ENCODE results near the gene MICAL3.
"Not testable (repeated sequence)": the region's sequence is repeated elsewhere in the genome, so short reads cannot be mapped to it uniquely, and the experiment has no call there.

The MICAL3 gene

DNA sequence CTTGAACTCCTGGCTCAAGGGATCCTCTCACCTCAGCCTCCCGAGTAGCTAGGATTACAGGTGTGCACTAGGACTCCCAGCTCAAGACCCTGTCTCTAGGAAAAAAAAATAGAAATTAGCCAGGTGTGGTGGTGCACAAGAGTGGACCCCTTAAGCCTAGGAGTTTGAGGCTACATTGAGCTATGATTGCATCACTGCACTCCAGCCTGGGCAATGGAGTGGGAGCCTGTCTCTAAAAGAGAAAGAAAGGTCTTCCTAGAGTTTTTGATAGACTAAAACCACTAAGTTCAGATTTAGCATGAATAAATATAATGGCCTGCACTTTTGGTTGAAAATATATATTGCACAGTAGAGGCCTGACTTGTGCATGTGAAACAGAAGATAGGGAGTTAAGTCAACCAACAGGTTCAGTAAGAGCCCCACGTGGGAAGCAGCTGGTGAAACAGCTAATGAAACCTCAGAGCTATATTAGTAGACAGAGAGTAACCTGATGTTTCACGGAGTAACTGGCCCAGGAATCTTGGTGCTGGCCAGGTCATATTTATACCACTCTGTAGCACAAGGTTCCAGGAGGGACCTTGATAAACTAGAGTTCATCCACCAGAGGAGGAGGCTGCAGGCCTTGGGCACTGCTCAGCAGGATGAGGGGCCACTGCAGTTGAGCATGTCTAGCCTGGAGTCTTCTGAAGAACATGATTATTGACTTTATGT is 4.6 kb upstream of the MICAL3 start:
- DNase-seq = no peak

GRCh38 chr22:18025898-18026297 is 1.5 kb upstream of the MICAL3 start:
- DNase-seq = not testable (repeated sequence)

DNA sequence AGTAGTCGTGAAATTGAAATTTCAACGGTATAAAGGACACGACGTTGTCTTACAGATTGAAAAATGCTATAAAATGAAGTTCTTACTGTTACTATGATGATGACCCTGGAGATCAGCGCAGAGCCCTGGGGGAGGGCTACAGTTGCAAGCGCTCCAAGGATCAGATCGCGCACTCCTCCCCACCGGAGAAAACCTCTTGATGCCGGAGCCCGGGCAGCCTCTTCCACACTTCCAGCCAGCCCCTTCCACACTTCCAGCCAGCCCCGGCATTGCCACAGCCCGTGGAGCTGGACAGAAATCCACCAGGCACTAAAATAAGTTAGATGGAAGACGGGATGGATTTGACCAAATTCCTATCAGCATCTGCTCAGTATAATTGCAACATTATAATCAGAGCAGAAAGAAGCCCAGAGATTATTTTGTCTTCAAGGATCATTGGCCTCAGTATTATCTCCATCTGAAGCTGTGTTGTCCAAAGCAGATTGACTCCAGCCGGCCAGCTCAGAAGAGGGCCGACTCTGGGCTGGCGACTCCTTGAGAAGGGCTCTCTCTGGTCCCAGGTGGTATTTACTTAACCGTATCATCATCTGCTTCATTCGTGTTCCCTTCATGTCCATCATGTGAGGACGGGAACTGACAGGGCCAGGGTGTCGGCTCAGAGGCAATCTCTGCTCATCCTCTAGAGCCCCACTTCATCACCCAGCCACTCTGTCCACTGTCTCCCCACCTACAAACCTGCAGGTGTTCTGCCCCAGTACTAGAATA is 777 bp upstream of the MICAL3 start:
- no peak for DNase-seq

DNA sequence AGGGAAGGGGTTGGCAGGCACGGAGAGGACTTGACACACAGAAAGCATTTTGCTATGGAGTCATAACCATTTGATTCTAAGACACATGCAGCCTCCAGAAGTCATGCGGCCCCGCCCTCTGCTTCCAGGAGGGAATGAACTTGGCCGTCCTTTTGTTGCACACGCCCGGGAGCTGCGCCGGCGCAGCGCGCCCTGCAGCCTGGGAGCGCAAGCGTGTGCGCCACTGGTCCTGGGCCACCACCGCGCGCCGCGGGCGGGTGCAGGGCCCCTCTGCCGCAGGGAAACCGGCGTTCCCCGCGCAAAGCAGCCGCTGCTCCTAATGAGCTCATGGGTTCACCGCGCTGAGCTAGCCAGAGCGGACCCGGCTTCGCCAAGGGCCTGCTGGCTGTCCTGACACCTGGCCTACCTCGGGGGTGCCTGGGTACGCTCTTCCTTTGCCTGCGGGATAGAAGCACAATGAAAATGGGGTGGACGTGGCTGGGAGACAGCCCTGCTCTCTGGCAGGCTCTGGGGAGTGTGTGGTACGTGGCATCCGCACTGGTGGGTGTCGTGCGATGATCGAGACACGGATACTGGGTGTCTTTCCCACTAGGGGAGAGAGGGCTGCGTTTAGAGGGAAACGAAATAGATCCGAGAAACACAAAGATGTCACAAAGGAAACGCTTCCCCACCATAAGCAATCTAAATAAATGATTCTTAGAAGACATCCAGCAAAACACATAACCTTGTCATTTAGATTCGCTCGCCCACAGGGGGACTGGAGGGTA is 669 bp downstream of the MICAL3 start:
- DNase-seq = no peak

GRCh38 chr22:18022876-18023275 is 1.5 kb downstream of the MICAL3 start:
- no peak for DNase-seq

GRCh38 chr22:18021431-18021830 is 2.9 kb downstream of the MICAL3 start:
- no peak for DNase-seq

DNA sequence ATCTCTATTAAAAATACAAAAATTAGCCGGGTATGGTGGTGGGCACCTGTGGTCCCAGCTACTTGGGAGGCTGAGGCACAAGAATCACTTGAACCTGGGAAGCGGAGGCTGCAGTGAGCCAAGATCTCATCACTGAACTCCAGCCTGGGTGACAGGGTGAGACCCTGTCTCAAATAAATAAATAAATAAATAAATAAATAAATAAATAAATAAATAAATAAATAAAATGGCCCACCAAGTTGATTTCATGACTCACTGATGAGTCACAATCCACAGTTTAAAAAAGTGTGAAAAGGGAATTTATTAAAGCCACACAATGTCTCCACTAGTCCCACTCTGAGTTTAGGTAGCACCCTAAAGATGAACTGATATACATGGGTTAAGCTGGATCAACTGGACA is 3.6 kb downstream of the MICAL3 start:
- not testable (repeated sequence) for DNase-seq

- DNase-seq = no peak
These were observed 10.4 kb downstream of the MICAL3 start for GRCh38 chr22:18013947-18014346.

DNA sequence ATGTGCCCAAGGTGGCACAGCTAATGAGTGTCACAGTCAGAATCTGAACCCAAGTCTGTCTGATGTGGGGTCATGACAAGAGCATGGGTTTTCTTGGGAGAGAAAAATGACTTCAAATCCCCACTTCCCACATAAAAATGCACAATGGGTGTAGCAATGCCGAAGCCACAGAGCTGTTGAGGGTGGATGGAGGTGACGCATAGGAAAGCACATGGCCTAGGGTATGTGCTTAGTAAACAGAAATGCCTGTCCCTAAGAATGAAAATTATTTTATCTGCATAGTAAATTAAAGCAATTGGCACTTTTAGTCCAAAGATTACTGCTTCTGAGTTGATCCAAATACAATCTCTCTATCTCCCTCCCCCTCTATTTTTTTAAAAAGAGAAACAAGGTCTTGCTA is 10.9 kb downstream of the MICAL3 start:
- no peak for DNase-seq

DNA sequence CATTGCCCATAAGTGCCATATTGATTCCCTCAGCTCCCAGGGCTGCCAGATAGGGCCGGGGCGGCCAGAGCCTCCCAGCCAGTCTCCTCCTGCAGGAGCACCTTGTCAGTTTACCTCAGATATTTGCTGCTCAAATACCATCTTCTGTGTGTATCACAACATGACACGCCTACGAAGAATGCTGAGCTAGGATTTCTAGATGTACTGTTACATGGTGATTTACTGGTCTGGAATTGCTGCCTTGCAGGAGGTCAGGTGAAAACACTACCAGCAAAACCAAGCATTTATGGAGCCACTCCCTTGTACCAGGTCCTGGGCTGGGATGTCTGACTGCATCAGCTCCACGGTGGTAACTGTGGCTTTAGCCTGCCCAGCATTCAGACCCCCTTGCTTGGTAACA is 11.8 kb downstream of the MICAL3 start:
- no peak for DNase-seq

DNA sequence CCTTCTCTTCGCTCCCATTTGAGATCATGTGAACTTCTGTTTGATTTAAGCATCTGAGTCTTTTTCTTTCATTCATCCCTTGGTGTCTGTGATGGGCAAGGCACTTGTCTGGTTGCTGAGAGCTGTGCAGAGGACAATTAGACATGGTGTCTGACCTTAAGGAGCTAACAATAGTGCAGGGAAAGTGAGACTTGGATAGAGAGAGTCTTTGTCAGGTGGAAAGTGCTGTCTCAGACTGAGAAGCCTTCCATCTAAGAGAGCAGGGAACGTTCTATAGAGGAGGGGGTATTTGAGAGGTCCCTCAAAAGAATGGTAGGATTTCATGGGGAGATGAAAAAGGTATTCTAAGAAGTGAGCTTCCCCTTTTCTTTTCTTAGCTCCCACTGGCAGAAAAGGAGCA is 14.1 kb downstream of the MICAL3 start:
- DNase-seq = no peak

DNA sequence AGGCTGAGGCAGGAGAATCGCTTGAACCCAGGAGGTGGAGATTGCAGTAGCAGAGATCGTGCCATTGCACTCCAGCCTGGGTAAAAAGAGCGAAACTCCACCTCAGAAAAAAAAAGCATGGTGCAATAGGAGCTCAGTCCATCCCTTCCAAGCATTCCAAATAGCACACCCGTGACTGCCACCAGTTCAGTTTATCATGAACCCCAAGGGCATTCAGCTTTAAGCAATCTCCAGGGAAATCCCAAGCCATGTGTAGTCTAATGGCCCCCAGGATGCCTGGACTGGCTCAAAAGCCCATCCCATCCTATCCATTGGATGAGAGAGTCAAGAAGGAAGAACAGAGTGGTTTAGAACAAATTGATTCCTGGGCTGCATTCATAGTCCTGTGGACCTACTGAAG is 16.2 kb downstream of the MICAL3 start:
- DNase-seq = no peak

GRCh38 chr22:18005201-18005926 is 19.0 kb downstream of the MICAL3 start:
- DNase-seq = no peak

DNA sequence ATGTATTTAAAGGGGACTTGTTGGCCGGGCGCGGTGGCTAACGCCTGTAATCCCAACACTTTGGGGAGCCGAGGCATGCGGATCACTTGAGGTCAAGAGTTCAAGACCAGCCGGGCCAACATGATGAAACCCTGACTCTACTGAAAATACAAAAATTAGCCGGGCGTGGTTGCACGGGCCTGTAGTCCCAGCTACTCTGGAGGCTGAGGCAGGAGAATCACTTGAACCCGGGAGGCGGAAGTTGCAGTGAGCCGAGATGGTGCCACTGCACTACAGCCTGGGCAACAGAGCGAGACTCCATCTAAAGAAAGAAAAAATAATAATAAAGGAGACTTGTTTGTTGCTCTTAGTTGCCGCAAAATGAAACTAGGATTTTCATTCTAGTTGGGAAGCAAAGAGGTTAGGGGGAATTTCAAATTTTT is 22.5 kb downstream of the MICAL3 start:
- DNase-seq = not testable (repeated sequence)

DNA sequence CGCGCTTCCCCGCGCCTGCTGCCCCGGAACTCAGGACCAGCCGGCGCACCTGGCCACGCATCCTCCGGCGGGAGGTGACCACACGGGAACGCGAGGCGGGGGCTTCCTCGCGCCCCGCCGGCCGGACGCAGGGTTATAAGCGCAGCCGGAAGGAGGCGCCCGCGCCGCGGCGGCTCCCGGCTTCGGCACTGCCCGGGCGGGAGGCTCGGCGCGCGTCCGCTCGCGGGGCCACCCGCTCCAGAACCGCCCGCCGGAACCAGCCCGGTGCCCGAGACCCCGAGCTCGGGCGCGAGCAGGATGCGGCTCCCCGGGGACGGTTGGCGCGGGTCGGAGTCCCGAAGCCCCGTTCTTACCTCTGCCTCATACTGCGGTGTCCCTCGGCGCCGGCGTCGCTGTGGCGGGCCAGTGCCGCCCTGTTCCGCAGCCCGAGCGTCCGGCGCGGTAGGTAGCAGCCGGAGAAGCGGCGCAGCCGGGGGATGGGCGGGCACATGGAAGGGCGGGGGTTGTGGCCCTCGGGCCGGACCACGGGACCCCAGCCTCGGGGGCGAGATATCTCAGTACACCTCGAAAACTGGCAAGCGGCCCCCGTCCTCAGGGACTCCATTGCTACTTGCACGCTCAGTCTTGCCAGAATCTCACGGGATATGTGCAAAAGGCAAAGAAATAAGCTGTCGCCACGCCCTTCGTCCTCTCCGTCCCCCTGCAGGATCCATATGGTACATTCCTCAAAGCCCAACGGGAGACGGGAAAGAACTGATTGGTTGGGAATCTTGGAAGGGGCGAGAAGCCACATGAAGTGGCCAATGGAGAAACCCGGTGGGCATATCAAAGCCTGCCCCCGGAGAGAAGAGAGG is 23.1 kb downstream of the MICAL3 start:
- peak; percentile 94 for DNase-seq

GRCh38 chr22:18000441-18001039 is 23.8 kb downstream of the MICAL3 start:
- DNase-seq = no peak

DNA sequence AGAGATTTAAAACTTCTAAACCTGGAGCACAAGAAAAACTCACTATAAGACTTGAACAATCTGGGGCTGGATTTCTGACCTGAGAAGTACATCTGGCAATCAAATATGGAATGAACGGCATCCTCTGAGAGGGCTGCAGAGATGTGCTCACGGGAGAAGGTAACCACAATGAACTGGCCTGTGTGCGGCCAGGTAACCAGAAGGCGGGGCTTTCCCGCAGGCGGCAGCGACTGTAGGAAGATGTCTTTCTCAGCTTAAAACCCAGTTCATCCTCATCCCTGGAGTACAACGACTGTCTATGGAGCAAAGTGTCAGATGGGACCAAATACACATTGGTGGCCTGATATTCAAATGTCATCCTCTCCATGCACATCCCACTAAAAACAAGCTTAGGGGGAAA is 24.5 kb downstream of the MICAL3 start:
- DNase-seq = no peak

DNA sequence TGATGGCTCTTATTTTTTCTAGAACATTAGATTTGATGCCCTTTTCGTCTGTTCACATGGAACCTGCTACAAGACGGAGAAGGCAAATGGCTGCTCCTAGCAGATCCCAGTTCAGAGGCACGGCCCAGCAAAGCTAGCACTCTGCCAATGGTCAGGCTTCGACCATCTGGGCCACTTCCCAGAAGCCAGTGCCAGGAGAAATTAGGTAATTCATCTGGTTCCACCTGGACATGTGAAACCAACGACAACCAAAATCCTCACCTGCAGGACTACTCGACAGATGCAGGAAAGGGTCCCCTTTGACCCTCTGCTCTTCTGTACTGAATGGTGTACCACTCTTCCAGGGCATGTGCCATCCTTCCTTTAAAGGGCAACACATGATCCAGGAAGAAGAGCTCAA is 25.4 kb downstream of the MICAL3 start:
- no peak for DNase-seq

DNA sequence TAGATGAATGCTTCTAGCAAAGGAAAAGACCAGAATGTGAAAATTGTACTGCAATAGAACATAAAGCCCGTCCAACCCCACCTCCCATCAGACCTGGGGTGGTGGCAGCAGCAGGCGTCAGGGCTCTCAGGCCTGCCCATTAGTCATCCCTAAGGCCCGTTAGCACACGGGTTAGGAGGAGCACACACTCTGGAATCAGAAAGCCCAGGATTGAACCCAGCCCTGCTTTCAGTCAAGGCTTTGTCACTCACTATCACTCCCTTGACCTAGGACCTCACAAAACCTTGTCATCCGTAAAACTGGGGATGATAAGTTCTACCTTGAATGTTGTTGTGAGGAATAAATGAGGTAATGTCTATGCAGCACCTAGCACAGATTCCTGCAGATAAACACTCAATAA is 26.9 kb downstream of the MICAL3 start:
- no peak for DNase-seq

GRCh38 chr22:17995256-17995655 is 29.1 kb downstream of the MICAL3 start:
- DNase-seq = not testable (repeated sequence)

DNA sequence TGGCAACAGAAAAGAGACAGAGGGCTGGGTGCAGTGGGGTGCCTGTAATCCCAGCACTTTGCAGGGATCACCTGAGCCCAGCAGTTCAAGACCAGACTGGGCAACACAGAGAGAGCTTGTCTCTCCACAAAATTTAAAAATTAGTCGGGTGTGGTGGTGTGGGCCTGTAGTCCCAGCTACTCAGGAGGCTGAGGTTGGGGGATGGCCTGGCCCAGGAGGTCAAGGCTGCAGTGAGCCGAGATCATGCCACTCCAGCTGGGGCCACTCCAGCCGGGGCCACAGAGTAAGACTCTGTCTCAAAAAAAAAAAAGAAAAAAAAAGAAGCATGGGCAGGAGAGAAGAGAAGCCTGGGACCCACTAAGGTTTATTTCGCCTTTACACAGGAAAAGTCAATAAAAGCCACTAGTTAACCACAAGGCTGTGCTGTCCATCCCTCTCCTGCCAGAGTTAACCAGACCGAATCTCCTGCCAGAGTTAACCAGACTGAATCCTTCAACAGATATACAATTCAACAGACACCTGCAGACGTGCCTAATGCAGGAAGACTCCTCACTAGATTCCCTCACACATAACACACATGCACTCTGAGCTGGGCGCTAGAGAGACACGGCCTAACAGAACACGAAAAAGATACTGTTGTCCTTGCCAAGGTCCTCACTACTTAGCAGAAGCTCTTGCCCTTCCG is 29.8 kb downstream of the MICAL3 start:
- DNase-seq = no peak

All from NCI-H1436 treated with DMSO at 0.1 percent for 48 hours (cell line).